GM18951 (cell line): ENCODE measurements around the gene GJD2.

Source experiments
- POLR2A ChIP-seq: IDR thresholded peaks from 4 replicates; pipeline ENCODE4 v1.6.1; 2011; ENCODE audit warnings: mild to moderate bottlenecking; ENCODE audit not compliant: insufficient read length, insufficient read depth; ENCODE audit errors: extremely low read depth
- in situ Hi-C: fragments of 300-500 bp; cut with MboI; formaldehyde crosslinking; loops from one replicate; pipeline ENCODE4 v1.12.0; 2022; ENCODE audit warnings: low sequenced_read_pairs, mixed read lengths, inconsistent platforms; ENCODE audit not compliant: unreplicated experiment

The GJD2 gene

GRCh38 chr15:34789326-34789725 is 34.5 kb upstream of the GJD2 start:
- in situ Hi-C loops: no loop called here
- TF ChIP-seq POLR2A: no peak

DNA sequence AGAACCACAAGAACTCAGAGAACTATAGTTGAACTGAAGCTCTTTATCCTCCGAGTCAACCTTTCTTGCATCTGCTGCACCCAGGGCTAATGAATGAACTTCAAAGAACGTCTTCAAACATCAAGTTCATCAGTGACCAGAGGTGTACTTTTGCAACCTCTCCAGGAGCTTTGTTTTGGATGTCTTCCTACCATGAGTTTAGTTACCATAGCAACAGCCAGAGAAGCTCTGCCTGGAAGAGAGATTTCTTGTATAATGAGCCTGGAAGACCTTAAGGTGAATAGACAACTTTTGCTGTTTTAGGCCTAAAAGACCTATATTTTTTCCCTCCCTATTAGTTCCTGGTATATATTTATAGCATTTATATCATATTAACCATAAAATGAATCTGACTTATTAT is 31.4 kb upstream of the GJD2 start:
- in situ Hi-C loops: no loop called here
- TF ChIP-seq POLR2A: no peak

GRCh38 chr15:34783991-34784390 is 29.2 kb upstream of the GJD2 start:
- in situ Hi-C loops: no loop called here
- TF ChIP-seq POLR2A: no peak

GRCh38 chr15:34783431-34783830 is 28.6 kb upstream of the GJD2 start:
- in situ Hi-C loops: no loop called here
- TF ChIP-seq POLR2A: no peak

GRCh38 chr15:34782901-34783300 is 28.1 kb upstream of the GJD2 start:
- no peak for TF ChIP-seq POLR2A

DNA sequence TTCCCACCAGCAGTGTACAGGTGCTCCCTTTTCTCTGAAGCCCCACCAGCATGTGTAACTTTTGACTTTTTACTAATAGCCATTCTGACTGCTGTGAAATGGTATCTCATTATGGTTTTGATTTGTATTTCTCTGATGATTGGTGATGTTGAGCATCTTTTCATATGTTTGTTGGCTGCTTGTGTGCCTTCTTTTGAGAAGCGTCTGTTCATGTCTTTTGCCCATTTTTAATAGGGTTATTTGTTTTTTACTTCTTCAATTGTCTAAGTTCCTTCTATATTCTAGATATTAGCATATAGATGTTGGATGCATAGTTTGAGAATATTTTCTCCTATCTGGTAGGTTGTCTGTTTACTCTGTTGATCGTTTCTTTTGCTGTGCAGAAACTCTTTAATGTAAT is 25.9 kb upstream of the GJD2 start:
- in situ Hi-C loops: no loop called here
- no peak for TF ChIP-seq POLR2A

More at GRCh38 chr15:34782901-34783300, 28.1 kb upstream of the GJD2 start:
- in situ Hi-C loops: no loop called here

DNA sequence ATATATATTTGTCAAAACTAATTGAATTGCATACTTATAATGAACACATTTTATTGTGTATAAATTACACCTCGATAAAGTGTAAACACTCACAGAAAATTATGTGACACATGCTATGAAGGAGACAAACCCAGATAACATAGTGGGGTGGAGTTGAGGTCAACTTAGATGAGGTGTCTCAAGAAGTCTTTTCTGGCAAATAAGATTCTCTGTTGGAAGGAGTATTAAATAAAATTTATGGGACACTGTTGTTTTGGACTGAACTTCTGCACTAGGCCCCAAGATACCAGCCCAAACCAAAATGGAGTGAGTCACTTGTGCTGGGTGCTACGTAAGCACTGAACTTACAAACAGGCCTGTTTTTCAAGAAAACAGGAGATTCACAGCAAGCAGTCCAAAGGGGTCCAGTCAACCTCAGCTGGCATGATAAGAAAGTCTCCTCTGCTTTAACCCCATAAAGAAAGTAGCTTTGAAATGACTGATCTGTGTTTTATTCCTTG is 21.9 kb upstream of the GJD2 start:
- in situ Hi-C loops: no loop called here
- TF ChIP-seq POLR2A: no peak

DNA sequence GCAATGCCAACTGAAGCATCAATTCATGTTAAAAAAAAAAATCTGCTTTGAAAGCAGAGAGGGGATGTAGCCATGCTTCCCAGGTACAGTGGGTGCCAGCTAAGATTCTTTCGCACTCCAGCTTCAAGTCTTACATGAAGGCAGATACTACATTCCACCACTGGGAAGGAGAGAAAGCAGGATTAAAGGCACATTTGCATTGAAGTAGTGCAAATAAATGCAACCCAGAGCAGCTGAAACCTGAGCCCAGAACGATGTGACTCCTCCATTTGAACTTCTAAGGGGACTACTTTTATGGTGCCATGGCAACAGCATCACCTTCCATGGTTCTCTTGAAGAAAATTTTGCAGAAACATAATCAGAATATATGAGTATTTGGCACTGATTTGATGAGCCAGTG is 19.1 kb upstream of the GJD2 start:
- no peak for TF ChIP-seq POLR2A
- in situ Hi-C loops: no loop called here

DNA sequence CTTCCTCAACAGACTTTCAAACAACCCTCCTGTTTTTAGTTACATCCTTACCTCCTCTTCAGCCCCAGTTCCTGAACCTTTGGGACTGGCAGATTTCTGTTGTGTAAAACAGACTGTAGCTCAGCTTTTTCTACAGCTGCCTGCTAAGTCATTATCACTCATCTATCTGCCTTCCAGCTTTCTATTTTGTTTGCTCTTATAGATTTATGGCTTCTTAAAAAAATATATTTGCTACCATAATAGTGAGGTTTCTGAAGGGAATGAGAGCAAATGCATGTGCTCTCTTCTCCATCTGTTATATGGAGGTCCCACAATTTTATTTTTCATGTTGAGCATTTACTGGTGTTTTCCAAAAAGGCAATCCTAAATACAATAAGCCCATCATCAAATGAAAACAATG is 18.2 kb upstream of the GJD2 start:
- in situ Hi-C loops: no loop called here
- no peak for TF ChIP-seq POLR2A

DNA sequence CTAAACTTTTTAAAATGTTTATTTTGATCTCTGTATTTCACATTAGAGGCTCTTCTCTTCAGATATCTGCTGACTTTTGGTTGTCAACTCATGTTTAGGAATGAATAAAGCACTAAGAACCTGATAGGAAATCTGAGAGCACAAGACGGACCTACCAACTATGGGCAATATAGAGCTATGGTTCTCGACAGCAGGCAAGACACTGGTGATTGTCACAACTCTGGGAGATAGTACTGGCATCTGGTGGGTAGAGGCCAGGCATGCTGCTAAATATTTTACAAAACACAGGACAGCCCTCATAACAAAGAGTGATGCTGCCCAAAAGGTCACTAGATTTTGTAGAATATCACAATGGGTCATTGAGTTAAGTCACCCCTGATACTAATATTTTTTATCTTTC is 17.5 kb upstream of the GJD2 start:
- in situ Hi-C loops: no loop called here
- no peak for TF ChIP-seq POLR2A

GRCh38 chr15:34769711-34770110 is 14.9 kb upstream of the GJD2 start:
- in situ Hi-C loops: no loop called here
- no peak for TF ChIP-seq POLR2A

- in situ Hi-C loops: no loop called here
Observed at GRCh38 chr15:34768530-34768929, 13.7 kb upstream of the GJD2 start.

GRCh38 chr15:34765741-34766140 is 10.9 kb upstream of the GJD2 start:
- TF ChIP-seq POLR2A: no peak
- in situ Hi-C loops: no loop called here

More at GRCh38 chr15:34768530-34768929, 13.7 kb upstream of the GJD2 start:
- no peak for TF ChIP-seq POLR2A

DNA sequence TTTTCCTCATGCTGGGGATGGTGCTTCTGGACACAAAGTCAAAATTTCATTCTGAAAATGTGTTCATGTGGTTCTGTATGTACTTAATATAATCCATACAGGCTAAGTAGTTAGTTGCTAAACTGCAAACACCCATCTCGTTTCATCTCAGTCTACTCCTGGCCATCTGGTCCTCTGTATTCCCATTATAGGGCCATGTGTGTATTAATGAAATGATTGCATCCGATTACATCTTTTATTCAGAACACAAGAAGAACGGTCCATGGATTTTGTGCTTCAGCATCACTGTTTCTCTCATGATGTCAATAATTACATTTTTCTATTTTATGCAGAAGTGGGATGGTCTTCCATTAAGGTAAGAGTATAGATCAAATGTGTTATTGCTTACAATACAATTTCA is 6.1 kb upstream of the GJD2 start:
- in situ Hi-C loops: no loop called here
- TF ChIP-seq POLR2A: no peak

GRCh38 chr15:34759992-34760391 is 5.2 kb upstream of the GJD2 start:
- no peak for TF ChIP-seq POLR2A
- in situ Hi-C loops: no loop called here

GRCh38 chr15:34759347-34759746 is 4.5 kb upstream of the GJD2 start:
- in situ Hi-C loops: no loop called here
- no peak for TF ChIP-seq POLR2A

- in situ Hi-C loops: no loop called here
- no peak for TF ChIP-seq POLR2A
Observed at GRCh38 chr15:34757262-34757661, 2.5 kb upstream of the GJD2 start.
